HG03571 (cell line): ENCODE data around the gene ZNF644.

Experiments
- ATAC-seq: cut with Tn5 transposase; IDR thresholded peaks from one replicate; pipeline ENCODE4 v1.9.1; 2021; ENCODE audit not compliant: unreplicated experiment

ZNF644 gene

DNA sequence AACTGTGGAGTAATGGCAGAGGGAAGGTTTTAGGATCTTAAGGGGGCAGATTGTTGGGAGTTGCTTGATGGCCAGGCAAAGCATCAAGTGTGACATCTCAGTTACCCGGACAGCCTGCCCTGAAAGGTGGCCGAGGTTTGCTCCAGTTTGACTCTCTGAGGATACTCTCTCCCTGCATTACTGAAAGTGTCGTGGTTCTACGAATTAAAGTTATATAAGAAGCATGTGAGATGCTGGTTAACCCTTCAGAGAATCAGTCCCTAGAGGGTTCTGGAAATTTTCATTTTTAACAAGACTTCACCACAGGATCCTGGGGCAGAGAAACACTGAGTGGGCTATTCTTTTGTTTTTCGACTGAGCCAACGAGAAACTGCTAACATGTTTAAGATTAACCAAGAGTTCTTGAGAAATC lies 689 bp upstream of the ZNF644 start:
- ATAC-seq: no peak

DNA sequence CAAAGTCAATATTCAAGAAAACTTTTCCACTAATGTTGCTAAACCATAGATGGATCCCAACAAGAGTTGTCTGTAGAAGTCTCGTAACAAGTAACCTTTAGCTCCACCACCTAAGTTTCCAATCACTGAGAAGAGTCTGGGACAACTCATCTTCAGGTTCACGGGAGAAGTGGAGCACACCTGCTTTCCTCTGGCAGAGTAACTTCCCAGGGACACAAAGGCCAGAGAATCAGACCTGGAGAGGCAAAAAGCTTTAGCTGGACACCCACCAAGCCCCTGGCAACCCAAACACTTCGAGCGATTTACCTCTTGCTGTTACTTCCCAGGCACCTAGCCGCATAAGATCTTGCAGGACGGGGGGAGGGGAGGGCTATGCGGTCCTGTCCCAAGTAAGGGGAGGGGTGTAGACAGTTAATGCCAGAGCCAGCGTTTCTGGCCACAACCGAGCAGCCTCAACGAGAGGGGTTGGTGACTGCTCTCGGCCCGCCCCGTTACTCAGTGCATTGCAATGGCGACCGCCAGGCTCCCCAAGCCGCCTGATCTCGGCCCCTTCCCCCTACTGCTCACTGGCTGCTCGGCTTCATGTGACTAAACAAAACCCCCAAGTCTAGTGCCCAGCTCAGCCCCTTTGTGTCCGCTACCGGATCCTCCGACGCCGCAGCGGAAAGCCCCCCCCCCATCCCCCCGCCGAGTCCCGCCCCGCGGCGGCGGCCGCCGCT lies 709 bp downstream of the ZNF644 start:
- peak; percentile 41 for ATAC-seq

DNA sequence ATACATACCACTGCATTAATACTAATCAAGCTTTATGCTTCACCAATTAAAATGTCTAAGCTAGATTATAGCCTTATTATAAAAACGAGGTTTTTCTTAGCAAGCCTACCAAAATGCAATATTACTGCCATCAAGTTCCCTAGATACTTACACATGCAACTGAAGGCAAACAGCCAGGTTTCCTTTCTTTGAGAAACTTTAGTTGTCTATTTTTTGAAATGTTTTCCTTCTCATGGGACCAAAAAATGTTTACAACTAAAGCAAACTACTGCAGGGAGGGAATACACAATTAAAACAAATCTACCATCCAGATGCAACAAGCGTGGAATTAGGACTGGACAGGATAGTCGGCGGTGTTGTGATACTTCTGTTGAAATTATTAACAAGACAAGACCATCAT lies 1.3 kb downstream of the ZNF644 start:
- no peak for ATAC-seq

DNA sequence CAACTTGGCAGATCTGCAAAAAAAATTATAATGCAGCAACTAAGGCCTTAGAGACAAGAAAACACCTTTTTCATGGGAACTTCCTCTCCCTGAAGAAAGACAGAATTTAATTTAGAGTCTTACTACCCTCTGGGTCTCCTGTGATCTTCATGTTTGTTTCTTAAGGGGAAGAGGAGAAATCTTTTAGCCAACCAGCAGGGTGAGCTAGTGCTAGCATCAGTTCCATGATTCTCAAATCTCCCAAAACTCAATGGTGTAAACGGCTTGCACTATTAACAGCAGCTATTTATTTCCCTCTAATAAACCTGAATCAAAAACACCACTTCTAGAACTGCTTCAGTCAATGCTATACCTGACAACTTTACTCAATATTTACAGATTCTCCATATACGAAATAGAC lies 3.8 kb downstream of the ZNF644 start:
- no peak for ATAC-seq

DNA sequence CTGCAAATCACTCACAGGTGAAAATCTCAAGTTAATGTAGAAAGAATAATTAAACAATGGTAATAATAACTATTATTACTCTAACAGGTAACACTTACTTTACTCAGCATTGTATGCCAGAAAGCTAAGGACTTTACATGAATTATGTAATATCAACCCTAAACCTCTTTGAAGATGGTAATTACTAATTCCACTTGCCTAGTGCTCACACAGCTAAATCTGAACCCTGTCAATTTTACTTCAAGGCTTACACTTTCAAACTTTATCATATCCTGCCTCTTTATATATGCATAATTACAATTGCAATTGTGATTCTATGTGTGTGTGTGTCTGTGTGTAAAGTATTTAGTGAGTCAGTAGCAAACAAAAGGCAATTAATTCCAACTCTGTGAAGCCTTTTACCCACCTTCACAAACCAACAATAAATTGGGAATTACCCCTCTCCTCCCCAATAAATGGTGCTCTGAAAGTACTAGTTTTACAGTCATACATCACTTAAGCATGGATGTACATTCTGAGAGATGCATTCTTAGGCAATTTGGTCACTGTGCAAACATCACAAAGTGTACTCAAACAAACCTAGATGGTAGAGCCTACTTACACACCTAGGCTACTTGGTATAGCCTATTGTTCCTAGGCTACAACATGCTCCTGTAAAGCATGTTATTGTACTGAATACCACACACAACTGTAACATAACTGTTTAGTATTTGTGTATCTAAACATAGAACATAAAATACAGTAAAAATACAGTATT lies 5.9 kb downstream of the ZNF644 start:
- ATAC-seq: no peak

DNA sequence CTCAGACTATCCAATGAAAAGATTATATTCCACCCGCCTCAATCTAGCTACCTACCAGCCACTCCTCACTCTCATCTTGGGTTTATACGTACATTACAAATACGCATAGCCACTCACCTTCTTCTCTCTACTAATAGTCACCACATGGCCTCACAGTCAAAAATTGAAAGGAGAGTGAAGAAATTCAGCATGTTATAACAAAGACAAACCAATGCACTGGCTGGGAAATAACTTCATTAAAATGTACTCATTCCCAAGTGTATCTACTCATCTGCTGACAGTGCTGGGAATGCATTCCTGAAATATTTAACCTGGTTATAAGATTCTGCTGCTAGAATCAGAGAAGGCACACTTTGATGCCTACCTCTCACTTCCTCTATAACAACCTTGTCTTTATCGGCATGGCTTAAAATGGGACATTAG lies 6.5 kb downstream of the ZNF644 start:
- ATAC-seq: no peak

DNA sequence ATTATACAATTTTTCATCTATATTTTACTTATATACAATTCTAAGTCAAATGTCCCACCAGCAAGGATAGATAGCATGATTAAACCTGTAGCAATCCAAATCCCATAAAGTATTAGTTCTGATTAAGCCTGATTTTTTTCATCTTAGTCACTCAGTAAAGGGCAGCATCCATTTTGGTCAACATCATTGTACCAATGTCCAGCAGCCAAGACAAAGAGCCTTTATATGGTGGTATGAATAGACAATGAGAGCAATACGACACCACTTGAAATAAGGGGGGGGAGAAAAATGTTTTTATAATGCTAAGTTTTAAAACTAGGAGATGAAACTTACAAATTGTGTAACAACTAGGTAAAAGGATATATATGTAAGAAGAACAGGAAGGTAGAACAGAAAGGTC lies 7.4 kb downstream of the ZNF644 start:
- no peak for ATAC-seq

DNA sequence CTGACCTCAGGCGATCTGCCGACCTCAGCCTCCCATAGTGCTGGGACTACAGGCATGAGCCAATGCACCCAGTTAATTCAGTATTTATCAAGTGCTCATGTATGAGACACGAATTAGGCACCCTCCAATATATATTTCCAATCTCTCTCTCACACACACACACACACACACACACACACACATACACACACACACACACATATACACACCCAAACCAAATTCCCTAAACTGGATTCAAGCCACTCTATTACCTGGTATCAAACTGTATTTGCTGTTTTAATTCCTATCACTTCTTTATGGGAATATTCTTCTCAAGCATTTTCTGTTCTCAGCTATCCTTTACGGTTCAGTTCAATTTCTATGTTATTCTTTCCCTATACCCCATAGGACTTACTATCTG lies 8.5 kb downstream of the ZNF644 start:
- no peak for ATAC-seq

DNA sequence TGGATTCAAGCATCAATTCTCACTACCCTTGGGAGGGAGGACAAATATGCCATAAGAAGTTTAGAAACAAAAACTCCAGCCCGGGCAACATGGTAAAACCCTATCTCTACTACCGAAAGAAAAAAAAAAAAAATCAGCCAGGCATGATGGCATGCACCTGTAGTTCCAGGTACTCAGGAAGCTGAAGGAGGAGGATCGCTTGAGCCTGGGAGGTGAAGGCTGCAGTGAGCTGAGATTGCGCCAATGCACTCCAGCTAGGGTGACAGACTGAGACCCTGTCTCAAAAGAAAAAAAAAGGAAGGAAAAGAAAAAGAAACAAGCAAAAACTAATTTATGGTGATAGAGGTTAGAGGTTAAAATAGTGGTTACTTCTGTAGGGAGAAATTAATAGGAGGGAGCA lies 9.6 kb downstream of the ZNF644 start:
- no peak for ATAC-seq

DNA sequence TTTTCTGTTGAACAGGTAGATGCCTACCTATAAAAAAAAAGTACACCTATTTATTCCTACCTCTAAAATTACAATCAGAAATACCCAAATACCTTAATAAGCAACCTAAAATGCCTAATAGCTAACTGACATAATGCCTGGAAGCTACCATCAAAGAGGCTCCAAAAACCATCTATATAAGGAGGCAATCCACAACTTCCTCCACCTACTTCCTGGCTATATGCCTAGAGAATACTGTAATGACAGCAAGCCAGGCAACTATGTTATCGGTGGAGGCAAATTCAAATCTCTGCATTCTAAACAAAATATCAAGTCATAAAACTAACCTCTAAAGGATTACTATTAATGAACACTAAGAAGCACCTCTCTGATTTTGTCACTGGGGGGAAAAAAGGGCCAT lies 10.1 kb downstream of the ZNF644 start:
- no peak for ATAC-seq

DNA sequence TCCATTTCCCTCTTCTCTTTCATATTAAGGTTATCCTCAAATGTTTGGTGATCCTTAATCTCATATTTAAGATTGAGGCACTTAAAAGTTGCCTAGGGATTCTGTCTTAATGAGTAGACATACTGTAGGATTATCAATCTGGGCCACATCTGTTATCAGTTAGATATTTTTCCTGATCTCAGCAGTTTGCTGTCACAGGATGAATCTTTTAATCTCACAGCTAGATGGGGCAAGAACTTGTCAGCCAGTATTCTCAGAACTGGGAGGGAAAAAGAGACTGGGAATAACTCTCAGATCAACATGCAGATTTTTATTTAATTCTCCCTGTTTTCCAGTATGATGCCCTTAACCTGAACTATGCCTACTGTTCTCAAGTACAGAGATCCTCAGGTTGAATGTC lies 14.0 kb downstream of the ZNF644 start:
- no peak for ATAC-seq

DNA sequence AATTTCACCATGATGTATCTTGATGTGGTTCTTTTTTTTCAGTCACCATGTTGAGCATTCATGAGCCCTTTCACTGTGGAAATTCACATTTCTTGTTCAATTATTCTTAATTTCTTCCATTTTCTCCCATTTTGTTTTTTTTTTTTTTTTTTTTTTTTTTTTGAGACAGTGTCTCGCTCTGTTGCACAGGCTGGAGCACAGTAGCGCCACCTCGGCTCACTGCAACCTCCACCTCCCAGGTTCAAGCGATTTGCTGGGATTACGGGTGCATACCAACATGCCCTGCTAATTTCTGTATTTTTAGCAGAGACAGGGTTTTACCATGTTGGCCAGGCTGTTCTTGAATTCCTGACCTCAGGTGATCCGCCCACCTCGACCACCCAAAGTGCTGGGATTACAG lies 14.7 kb downstream of the ZNF644 start:
- ATAC-seq: no peak

DNA sequence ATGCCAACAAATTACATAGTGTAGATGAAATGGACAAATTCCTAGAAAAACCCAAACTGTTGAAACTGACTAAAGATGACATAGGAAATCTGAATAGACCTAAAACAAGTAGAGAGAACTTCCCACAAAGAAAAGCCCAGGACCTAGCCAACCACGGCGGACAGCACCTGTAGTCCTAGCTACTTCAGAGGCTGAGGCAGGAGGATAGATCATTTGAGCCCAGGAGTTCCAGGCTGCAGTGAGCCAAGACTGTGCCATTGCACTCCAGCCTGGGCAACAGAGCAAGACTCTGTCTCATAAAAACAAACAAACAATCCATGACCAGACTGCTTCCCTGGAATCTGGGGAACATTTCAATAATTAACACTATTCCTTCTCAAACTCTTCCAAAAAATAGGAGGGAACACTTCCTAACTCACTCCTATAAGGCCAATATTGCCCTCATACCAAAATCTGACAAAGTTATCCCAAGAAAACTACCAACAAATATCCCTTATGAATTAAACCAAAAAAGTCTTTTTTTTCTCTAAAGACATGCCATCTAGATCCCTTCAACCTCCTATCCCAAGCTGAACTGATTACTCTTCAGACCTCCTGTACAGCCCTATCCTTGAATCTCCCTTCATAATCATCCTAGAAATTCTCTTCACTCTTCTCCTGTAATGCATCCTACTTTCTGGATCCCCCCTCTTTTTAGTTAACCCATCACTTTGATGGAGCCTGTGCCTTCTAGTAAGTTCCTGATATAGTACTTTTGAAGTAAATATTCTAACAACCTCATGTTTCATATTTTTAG lies 15.5 kb downstream of the ZNF644 start:
- ATAC-seq: no peak

DNA sequence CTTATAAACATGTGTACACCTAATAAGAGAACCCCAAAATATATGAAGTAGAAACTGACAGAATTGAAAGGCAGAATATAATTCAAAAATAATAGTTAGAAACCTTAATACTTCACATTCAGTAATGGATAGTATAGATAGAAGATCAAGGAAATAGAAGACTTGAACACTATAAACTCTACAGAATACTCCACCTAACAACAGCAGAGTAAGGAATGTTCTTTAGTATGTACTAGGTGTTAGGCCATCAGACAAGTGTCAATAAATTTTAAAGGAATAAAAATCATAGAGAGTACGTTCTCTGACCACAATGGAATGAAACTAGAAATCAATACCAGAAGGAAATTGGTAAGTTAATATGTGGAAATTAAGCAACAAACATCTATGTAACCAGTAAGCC lies 16.6 kb downstream of the ZNF644 start:
- ATAC-seq: no peak

DNA sequence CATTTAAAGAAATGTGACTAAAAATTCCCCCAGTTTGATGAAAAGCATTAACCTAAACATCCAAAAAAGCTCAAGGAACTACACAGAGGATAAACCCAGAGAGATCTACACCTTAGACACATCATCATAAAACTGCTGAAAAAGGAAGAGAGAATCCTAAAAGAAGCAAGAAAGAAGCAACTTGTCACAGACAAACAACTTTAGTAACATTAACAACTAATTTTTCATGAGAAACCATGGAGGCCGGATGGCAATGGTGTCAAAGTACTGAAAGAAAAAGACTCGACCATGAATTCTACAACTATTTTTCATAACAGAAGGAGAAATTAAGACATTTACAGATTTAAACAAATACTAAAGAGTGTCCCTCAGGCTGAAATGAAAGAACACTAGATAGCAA lies 17.7 kb downstream of the ZNF644 start:
- no peak for ATAC-seq

DNA sequence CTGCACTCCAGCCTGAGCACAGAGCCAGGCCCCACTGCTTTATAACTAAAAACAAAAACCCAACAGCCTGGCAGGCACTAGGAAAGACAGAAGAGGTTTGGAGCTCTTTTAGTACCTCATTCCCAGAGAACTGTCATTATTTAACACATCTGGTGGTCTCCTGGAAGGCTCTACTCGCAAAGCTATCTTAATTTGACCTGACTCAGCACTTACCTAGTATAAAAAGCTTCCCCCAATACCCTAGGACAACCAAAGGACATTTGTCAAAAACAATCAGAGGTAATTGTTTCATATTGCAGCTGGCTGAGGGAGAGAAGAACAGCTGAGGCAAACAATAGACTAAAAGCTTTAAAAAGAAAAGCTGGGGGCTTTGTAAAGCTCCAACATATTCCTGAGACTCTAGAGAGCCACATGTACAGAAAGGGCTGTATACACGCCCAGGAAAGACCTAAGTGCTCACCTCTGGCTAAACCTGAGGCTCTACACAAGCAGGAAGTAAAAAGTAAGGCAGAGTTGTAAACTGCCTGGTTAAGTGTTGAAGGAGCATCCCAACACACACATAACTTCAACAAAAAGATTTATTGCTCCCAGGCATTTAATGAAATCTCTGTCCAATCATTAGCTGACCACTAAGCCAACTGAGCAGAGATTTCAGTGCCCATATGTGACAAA lies 25.0 kb downstream of the ZNF644 start:
- no peak for ATAC-seq

DNA sequence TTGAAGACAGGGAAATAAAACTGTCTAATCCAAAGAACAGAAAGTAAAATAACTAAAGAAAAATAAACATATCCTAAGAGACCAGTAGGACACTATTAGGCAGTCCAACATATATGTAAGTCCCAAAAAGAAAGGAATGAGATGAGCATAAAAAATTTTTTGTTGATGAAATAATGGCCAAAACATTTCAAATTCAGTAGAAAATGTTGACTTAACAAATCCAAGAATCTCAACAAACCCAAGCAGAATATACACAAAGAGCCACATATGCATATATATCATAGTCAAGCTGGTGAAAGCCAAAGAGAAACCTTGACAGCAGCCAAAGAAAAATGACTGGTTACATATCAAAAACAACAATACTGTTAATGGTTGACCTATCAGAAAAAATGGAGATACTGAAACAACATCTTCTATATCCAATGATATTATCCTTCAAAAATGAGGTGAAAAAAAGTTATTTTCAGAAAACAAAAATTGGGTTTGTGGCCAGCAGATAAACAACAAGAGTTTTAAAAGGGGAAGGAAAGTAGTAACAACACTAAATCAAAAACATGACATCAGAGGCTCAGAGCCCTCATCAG lies 26.4 kb downstream of the ZNF644 start:
- ATAC-seq: no peak

DNA sequence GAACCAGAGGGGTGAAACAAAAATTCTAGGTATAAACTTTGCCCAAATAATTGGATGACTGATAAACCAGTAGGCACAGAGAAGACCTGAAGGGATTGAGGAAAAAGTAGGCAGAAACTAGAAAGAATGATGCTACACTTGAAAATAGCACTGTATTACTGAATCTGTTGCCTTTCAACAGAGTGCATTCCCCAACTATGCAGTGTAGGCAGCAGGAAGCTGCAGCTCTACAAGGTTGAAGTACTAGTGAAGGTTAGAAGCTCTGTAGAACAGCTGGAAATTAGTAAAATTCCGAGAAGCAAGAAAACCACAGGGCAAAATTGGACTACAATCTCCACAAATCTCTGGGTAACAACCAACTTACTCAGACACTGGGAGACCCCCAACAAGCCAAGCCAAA lies 27.4 kb downstream of the ZNF644 start:
- ATAC-seq: no peak

DNA sequence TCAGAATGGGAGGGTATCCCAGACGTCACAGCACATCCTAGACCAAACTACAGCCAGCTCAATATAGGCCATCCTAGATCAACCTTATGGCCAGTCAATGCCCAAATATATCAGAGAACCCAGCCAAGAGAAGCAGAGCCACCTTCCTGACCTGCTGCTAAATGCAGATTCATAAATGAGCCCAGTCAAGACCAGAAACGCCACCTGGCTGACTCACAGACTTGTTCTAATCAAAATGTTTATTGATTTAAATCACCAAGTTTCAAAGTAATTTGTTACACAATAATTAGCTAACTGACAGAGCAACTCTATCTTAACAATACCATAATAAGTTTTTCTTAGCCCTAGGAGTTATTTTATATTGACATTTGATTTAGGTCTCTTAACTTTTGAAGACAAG lies 28.6 kb downstream of the ZNF644 start:
- ATAC-seq: no peak

DNA sequence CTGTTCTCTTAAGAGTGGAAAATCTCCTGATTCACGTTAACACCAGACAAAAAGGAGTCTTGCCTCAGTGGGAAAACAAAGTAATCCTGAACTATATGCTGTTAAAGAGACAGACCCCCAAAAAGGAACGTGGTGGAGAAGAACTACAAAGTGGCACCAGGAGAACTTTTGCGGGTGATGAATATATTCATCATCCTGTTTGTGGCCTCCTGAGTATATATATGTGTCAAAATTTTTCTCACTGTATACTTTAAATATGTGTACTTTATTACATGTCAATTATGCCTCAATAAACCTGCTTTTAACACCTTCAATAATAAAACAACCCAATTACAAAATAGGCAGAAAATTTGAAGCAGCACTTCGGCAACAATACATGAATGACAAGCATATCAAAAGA lies 31.1 kb downstream of the ZNF644 start:
- no peak for ATAC-seq

DNA sequence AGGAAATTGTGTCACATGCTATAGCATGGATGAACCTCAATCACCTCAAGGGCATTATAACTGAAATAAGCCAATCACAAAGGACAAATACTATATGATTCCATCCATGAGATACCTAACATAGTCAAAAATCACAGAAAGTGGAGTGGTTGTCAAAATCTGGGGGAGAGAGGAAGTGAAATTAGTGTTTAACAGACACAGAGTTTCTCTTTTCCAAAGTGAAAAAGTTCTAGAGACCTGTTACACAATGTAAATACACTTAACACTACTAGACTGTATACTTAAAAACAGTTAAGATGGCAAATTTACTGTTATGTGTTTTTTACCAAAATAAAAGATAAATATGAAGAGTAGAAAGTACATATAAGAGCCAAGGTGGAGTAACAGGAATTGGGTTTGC lies 31.8 kb downstream of the ZNF644 start:
- peak; percentile 68 for ATAC-seq
